ENCODE data around the gene ADAMTSL2.

Gene ADAMTSL2

GRCh38 chr9:133502112-133502511 lies 32.4 kb upstream of the ADAMTSL2 start:
- DNase-seq, result no peak

- no peak for DNase-seq
Measured at GRCh38 chr9:133505186-133505830, 29.2 kb upstream of the ADAMTSL2 start.

- no peak for DNase-seq
Measured at GRCh38 chr9:133505901-133506652, 28.4 kb upstream of the ADAMTSL2 start.

DNA sequence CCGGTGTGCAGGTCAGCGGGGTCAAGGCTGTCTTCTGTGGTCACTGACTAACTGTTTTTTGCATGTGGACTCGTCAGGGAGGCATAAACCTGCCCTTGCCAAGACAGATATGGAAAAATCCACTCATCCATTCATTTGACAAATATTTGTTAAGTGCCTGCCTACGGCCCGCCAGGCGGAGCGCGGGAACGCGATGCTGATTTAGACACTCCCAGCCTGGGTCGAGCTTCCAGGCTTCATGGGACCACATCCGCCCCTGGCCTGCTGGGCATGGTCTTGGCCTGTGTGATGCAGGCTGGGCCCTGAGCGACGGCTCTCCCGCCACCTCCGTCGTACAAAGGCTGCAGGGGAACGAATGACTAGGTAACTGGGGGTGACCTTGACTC lies 27.9 kb upstream of the ADAMTSL2 start:
- DNase-seq, result no peak

DNA sequence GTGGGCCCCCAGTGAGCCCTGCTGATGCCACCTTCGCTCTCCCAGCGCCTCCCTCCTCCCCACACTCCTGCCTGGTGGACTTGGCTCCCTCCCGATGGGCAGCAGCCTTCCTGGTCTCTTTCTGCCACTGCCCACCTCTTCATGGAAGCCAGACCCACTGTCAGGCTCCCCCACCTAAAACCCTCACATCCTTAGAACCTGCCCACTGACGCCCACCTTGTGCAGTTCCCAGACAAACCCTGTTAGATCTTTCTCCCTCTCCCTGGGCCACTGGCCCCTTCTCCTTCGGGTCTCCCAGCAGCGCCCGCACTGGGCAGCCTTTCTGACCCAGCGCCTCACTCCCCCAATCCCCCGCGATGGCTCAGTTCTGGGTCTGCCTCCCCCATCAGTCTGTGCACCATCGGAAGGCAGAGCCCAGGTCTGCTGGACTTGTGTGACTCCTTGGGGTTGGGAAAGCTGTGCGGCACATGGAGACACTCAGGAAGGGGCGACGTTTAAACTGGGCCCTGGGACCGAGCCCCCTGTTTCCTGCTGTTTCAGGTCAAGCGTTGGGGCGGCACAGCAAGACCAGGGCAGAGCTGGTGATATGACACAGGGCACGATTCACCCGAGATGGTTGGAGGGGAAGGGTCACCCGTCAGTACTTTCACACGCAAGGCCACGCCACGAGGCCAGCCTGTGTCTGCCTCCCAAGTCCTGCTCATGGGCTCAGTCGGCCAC lies 27.1 kb upstream of the ADAMTSL2 start:
- DNase-seq, result no peak

DNA sequence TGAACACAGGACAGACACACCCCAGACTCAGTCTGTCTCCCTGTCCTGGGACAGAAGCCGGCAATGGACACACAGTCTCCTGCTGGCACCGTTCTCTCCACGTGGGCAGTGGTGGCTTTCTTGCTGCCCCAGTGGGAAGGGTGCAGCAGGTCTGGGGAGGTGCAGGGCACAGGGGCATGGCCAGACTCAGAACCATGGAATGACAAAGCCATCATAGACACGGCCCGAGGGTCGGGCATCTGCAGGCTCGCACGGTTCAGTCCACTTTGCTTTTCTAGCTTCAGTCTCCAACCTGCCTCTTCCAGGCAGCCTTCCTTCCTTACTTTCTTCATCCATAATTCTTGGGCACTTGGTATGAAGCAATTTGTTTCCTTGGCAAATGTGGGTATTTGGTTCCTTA lies 26.5 kb upstream of the ADAMTSL2 start:
- no peak for DNase-seq

- DNase-seq, result peak; percentile 96
Measured at GRCh38 chr9:133509179-133510083, 25.1 kb upstream of the ADAMTSL2 start.

- DNase-seq, result no peak
Measured at GRCh38 chr9:133510926-133511505, 23.5 kb upstream of the ADAMTSL2 start.

- no peak for DNase-seq
Measured at GRCh38 chr9:133511607-133512006, 22.9 kb upstream of the ADAMTSL2 start.

- DNase-seq, result no peak
Measured at GRCh38 chr9:133512253-133513213, 22.0 kb upstream of the ADAMTSL2 start.

DNA sequence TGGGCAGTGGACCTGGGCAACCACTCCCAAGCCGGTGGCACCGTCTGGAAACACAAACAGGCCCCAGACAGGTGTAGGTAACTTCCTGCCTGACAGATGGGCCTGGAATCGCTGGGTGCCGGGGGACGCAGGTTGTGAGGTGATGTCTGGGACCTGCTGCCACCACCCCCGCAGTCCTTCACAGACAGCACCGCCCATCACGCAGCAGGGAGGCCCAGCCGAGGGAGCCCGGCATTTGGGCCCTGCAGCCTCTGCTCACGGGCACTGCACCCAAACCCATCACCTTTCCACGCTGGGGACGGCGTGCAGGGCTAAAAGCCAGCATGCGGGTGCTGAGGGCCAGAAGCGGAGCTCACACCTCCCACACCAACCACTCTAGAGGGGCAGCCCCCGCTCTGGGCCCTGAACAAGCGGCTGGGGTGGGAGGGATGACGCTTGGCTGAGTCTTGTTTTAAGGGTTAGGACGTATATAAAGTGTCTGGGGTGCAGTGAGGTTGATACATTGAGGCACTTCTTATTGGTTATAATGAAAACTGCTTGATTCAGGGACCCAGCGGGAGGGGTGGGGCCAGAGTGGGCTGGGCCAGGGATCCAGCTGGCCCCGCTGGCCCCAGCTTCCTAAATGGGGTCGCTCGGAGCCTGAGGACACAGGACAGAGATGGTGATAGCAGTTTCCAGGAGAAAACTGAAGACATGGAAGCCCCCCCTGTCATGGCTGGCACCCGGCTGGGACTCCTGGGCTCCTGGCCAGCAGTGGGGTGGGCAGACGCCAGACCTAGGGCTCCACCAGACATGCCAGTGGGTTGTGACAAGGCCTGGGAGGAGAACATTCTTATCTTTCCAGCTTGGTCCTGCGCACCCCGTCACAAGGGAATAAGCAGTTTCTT lies 21.0 kb upstream of the ADAMTSL2 start:
- no peak for DNase-seq

- peak; percentile 85 for DNase-seq
Measured at GRCh38 chr9:133514460-133515239, 19.9 kb upstream of the ADAMTSL2 start.

GRCh38 chr9:133515240-133515610 lies 19.3 kb upstream of the ADAMTSL2 start:
- DNase-seq, result no peak

DNA sequence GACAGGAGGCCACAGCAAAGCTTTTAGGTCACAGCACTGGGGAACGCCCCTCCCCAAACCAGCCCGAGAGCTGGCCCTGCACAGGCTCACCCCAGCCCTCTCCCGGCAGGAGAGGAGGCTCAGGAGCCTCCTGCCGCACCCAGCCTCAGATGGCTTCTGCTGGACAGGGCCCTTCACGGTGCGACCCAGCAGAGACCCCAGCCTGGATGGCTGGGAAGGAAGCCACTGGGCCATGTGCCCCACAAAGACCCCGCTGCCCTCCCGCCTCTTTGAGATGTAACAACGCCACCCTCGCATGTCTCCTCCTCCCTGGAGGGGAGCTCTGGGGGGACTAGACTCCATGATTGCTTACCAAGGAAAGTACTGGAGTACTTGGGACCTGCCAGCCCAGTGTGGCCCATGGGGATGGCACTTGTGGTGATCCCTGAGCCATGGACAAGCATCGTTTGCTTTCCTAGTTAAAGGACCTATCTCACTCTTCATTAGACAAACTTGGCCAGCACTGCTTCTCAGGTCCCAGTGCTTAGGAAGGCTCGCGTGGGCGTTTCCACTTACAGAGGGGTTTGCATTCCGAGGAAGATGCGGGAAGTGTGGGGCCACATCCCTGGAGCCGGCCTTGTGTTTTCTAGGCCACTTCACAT lies 18.8 kb upstream of the ADAMTSL2 start:
- DNase-seq, result no peak

GRCh38 chr9:133516256-133516960 lies 18.1 kb upstream of the ADAMTSL2 start:
- no peak for DNase-seq

DNA sequence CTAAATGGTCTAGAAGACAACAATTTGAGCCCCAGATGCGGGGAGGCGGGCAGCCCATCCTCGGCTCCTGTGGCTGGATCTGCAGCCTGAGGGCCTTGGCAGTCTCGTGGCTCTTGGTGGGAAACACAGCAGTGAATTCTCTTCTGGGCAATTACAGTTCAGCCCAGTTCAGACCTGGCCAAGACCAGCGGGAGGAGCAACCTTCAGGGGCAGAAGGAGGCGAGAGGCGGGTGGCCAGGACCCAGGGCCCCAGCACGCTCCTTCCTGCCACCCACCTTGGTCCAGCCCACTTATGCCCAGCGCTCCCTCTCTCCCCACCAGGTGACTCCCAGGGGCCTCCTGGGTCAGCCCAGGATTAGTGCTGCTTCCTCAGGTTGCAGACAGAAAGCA lies 17.5 kb upstream of the ADAMTSL2 start:
- no peak for DNase-seq

- no peak for DNase-seq
Measured at GRCh38 chr9:133517711-133518110, 16.8 kb upstream of the ADAMTSL2 start.

DNA sequence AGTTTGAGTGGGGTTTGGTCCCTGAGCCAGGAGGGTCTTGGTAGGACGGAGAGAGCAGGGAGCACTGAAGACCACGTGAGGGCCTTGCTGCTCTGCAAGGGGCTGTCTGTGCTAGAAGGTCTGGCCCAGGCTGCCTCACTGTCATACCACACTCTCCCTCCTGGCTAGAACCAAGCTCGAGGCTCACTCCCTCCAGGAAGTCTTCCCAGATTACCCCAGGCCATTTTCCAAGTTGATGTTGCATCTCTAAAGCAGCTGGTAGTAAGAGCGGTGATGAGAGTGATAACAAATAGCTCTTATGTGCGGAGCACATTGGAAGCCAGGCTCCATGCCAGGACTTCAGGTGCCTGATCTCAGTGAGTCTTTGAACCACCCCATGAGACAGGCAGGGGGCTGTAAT lies 16.3 kb upstream of the ADAMTSL2 start:
- DNase-seq, result peak; percentile 84
